SK-N-SH treated with all-trans-retinoic acid at 6 μM for 48 hours (cell line): ENCODE measurements around the gene S100A6.

Experiments used
- ATAC-seq: fragments of 200-7000 bp; cut with Tn5 transposase; 3 replicates; pipeline ENCODE4 v1.9.1; 2020; ENCODE audit warnings: mild to moderate bottlenecking, moderate library complexity
- ARNTL ChIP-seq: fragments of 450-650 bp; formaldehyde crosslinking; IDR thresholded peaks from 2 replicates; pipeline ENCODE4 v1.5.0; 2020; ENCODE audit warnings: low read depth, mild to moderate bottlenecking, moderate library complexity, borderline replicate concordance
- BACH2 ChIP-seq: fragments of 250-450 bp; sonication (Bioruptor Pico); IDR thresholded peaks from 2 replicates; pipeline ENCODE4 v1.9.0; 2021; ENCODE audit warnings: mild to moderate bottlenecking, borderline replicate concordance
- CSDC2 ChIP-seq: fragments of 250-450 bp; sonication (Bioruptor Pico); IDR thresholded peaks from 2 replicates; pipeline ENCODE4 v1.5.0; 2020; ENCODE audit warnings: mild to moderate bottlenecking, moderate library complexity
- CSRNP3 ChIP-seq: fragments of 250-450 bp; sonication (Bioruptor Pico); IDR thresholded peaks from 2 replicates; pipeline ENCODE4 v1.5.1; 2021; ENCODE audit warnings: mild to moderate bottlenecking, moderate library complexity
- ESRRG ChIP-seq: fragments of 250-450 bp; sonication (Bioruptor Pico); IDR thresholded peaks from 2 replicates; pipeline ENCODE4 v1.6.1; 2021; ENCODE audit warnings: mild to moderate bottlenecking
- PPARA ChIP-seq: fragments of 250-450 bp; sonication (Bioruptor Pico); IDR thresholded peaks from 2 replicates; pipeline ENCODE4 v1.5.0; 2020; ENCODE audit warnings: mild to moderate bottlenecking, borderline replicate concordance
- SNAI2 ChIP-seq: fragments of 250-450 bp; sonication (Bioruptor Pico); IDR thresholded peaks from 2 replicates; pipeline ENCODE4 v1.5.0; 2020; ENCODE audit warnings: mild to moderate bottlenecking, moderate library complexity
- TOX ChIP-seq: fragments of 250-450 bp; sonication (Bioruptor Pico); IDR thresholded peaks from 2 replicates; pipeline ENCODE4 v1.8.0; 2021; ENCODE audit warnings: mild to moderate bottlenecking, moderate library complexity, borderline replicate concordance
- ZC3H10 ChIP-seq: fragments of 250-450 bp; sonication (Bioruptor Pico); IDR thresholded peaks from 2 replicates; pipeline ENCODE4 v1.5.1; 2021; ENCODE audit warnings: mild to moderate bottlenecking, moderate library complexity
- ZFP3 ChIP-seq: fragments of 250-450 bp; sonication (Bioruptor Pico); IDR thresholded peaks from 2 replicates; pipeline ENCODE4 v1.5.0; 2020; ENCODE audit warnings: mild to moderate bottlenecking, moderate library complexity
- ZFP30 ChIP-seq: fragments of 450-650 bp; formaldehyde crosslinking; IDR thresholded peaks from 2 replicates; pipeline ENCODE4 v1.5.0; 2022; ENCODE audit warnings: mild to moderate bottlenecking, moderate library complexity
- ZNF565 ChIP-seq: fragments of 450-650 bp; formaldehyde crosslinking; conservative IDR thresholded peaks from 2 replicates; pipeline ENCODE4 v1.5.0; 2020; ENCODE audit warnings: low read depth, mild to moderate bottlenecking, moderate library complexity
- ZNF70 ChIP-seq: fragments of 450-650 bp; formaldehyde crosslinking; IDR thresholded peaks from 2 replicates; pipeline ENCODE4 v1.5.0; 2020; ENCODE audit warnings: mild to moderate bottlenecking, moderate library complexity
- ZNF8 ChIP-seq: fragments of 450-650 bp; formaldehyde crosslinking; IDR thresholded peaks from 2 replicates; pipeline ENCODE4 v1.5.0; 2020; ENCODE audit warnings: mild to moderate bottlenecking, moderate library complexity
- TF ChIP-seq, protein P1 (sequence below): fragments of 250-450 bp; sonication (Bioruptor Pico); IDR thresholded peaks from 2 replicates; pipeline ENCODE4 v1.8.0; 2020; ENCODE audit warnings: mild to moderate bottlenecking, moderate library complexity, borderline replicate concordance
- TF ChIP-seq, protein P2 (sequence below): fragments of 250-450 bp; sonication (Bioruptor Pico); IDR thresholded peaks from 2 replicates; pipeline ENCODE4 v1.5.0; 2020; ENCODE audit warnings: mild to moderate bottlenecking, moderate library complexity
- TF ChIP-seq, protein P3 (sequence below): fragments of 250-450 bp; sonication (Bioruptor Pico); IDR thresholded peaks from 2 replicates; pipeline ENCODE4 v1.5.1; 2020; ENCODE audit warnings: low read depth, mild to moderate bottlenecking, moderate library complexity

The S100A6 gene

GRCh38 chr1:153534226-153534924, 1.4 kb downstream of the S100A6 start:
- ATAC-seq: no peak; the same call in 2 of the 3 replicates
- TF ChIP-seq ZC3H10 (CRISPR knock-in tag) (no peak), CSDC2 (CRISPR knock-in tag) (no peak), BACH2 (CRISPR knock-in tag) (no peak), ZNF8 (no peak), CSRNP3 (CRISPR knock-in tag) (no peak), ZNF70 (CRISPR knock-in tag) (no peak), ARNTL (CRISPR knock-in tag) (no peak), ZFP30 (no peak), ZNF565 (no peak), PPARA (CRISPR knock-in tag) (no peak), TOX (CRISPR knock-in tag) (no peak), ESRRG (no peak), ZFP3 (CRISPR knock-in tag) (no peak), SNAI2 (CRISPR knock-in tag) (no peak)
- TF ChIP-seq, protein P1, sequence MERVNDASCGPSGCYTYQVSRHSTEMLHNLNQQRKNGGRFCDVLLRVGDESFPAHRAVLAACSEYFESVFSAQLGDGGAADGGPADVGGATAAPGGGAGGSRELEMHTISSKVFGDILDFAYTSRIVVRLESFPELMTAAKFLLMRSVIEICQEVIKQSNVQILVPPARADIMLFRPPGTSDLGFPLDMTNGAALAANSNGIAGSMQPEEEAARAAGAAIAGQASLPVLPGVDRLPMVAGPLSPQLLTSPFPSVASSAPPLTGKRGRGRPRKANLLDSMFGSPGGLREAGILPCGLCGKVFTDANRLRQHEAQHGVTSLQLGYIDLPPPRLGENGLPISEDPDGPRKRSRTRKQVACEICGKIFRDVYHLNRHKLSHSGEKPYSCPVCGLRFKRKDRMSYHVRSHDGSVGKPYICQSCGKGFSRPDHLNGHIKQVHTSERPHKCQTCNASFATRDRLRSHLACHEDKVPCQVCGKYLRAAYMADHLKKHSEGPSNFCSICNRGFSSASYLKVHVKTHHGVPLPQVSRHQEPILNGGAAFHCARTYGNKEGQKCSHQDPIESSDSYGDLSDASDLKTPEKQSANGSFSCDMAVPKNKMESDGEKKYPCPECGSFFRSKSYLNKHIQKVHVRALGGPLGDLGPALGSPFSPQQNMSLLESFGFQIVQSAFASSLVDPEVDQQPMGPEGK (CRISPR knock-in tag): no peak
- TF ChIP-seq, protein P2, sequence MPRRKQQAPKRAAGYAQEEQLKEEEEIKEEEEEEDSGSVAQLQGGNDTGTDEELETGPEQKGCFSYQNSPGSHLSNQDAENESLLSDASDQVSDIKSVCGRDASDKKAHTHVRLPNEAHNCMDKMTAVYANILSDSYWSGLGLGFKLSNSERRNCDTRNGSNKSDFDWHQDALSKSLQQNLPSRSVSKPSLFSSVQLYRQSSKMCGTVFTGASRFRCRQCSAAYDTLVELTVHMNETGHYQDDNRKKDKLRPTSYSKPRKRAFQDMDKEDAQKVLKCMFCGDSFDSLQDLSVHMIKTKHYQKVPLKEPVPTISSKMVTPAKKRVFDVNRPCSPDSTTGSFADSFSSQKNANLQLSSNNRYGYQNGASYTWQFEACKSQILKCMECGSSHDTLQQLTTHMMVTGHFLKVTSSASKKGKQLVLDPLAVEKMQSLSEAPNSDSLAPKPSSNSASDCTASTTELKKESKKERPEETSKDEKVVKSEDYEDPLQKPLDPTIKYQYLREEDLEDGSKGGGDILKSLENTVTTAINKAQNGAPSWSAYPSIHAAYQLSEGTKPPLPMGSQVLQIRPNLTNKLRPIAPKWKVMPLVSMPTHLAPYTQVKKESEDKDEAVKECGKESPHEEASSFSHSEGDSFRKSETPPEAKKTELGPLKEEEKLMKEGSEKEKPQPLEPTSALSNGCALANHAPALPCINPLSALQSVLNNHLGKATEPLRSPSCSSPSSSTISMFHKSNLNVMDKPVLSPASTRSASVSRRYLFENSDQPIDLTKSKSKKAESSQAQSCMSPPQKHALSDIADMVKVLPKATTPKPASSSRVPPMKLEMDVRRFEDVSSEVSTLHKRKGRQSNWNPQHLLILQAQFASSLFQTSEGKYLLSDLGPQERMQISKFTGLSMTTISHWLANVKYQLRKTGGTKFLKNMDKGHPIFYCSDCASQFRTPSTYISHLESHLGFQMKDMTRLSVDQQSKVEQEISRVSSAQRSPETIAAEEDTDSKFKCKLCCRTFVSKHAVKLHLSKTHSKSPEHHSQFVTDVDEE (CRISPR knock-in tag): no peak
- TF ChIP-seq, protein P3, sequence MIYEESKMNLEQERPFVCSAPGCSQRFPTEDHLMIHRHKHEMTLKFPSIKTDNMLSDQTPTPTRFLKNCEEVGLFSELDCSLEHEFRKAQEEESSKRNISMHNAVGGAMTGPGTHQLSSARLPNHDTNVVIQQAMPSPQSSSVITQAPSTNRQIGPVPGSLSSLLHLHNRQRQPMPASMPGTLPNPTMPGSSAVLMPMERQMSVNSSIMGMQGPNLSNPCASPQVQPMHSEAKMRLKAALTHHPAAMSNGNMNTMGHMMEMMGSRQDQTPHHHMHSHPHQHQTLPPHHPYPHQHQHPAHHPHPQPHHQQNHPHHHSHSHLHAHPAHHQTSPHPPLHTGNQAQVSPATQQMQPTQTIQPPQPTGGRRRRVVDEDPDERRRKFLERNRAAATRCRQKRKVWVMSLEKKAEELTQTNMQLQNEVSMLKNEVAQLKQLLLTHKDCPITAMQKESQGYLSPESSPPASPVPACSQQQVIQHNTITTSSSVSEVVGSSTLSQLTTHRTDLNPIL (CRISPR knock-in tag): no peak

DNA sequence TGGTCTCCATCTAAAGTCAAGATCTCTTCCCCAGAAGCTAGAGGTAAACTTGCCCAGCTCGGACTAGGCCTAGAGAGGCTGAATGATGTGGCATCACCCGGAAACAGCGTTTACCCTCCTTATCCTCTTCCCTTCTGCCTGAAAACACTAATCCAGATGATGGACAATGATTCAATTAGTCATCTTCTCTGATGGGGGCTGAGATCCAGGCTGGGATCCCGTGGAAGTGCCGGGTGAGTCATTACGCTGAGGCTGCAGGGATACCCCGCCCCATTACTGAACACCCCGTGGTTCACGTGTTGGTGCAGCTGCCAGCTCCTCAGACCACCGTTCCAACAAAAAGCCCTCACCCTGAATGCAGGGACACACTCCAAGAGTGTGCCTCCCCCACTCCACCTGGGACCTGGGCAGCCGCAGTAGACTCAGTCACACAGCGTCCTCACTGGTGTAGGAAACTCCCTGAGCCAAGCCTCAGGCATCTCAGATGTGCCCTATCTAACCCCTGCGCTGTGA, 2.0 kb downstream of the S100A6 start:
- peak; percentile 18 for ATAC-seq
- TF ChIP-seq ARNTL (CRISPR knock-in tag): no peak
- TF ChIP-seq SNAI2 (CRISPR knock-in tag): no peak
- TF ChIP-seq CSDC2 (CRISPR knock-in tag): no peak

DNA sequence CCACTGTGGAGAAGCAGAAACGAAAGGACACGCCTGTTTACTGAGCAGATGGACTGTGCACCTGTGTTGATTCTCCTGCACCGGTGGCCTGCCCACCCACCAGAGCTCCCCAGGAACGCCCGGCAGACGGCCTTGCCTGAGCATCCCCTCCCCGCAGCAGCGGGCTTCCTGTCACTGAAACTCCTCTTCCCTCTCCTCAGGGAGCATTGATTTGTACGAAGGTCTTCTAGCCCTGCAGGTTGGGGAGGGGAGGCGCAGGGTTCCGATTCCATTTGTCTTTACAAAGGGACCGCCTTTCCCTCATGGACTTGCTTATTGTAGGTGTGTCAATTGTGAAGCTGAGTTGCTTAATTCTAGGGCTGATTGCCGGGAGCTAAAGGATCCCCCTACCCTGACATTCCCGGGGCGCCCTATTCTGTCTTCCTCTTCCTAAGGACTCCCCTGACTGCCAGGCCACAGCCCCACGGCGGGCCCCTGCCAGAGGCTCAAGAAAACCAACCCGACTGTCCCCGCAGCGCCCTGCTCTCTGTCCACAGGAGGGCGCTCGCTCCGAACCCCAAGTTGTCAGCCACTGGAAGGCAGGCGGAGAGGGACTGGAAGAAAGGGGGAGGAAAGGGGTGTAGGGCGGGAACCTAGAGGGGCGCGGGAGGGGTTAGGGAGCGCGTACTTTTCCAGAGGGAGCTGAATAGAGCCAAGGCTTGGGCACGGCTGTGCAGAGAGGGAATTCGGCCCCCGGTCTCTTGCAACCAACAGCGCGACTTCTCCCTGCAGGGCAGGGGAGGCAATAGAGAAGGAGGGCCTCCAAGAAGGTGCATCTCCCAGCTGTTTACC, 2.8 kb downstream of the S100A6 start:
- ATAC-seq: peak; percentile 9
- TF ChIP-seq TOX (CRISPR knock-in tag): no peak

DNA sequence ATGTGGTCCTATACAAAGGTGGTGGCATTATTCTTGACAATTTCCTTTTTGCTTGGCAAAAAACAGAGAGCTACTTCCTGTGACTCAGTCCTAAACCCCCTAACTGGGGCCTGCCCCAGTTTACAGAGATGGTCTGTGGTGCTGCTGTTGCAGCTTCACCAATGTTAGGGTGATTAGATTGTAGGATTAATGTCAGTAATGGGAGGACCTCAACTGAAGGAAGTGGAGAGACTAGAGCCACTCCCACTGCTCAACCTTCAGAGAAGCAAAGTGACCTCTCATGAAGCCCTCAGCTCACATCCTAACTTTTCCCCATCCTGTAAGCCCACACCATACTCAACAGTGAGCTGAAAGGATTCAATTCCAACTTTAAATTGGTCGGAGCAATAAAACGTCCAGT, 3.6 kb downstream of the S100A6 start:
- no peak for ATAC-seq
- TF ChIP-seq ZC3H10 (CRISPR knock-in tag) (no peak), TOX (CRISPR knock-in tag) (no peak), ESRRG (no peak), ZNF8 (no peak)
- TF ChIP-seq, protein P2 (CRISPR knock-in tag): no peak
